ENCODE data around the gene ATAD2B.

ATAD2B gene

DNA sequence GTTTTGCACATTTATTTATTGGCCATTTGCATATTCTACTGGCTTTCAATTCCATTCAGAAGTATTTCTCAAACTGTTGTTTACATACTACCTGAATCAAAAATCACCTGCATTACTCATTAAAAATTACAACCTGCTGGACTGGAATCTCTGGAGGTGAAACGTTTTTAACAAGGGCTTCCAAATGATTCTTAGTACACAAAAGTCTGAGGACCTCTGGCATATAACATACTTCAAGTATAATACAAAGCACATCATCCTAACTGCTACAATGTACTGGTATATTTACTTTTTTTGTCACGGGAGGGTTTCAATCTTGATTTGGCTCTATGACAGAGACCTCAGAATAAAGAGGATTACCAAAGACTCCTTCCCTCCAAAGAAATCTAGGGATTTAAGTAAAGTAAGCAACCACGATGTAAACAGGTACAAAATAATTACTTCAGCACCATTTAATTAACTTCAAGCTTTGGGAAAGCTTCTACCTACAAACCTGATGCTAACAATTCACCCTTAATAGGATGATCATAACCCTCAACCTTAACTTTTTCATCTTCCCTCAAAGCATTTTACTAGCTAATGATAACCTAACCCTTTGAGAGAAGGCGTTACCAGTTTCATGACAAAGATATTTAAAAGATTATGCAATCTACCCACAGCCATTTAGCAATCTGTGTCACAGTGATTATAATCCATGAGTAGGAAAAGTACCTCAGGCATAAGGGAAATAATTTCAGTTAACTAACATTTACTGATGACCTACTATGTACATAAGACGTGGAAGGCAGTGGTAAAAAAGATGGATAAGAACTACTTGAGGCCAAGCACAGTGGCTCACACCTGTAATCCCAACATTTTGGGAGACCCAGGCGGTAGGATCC, 24.7 kb downstream of the ATAD2B start:
- Histone ChIP-seq H3K4me3 (ENCODE audit: low read length) (no peak overlapping the region), H3K36me3 (ENCODE audit: insufficient read depth, low read length) (no peaks in the 10 kb centered on the region), H3K4me1 (ENCODE audit: insufficient read depth, low read length) (peaks cover 22% of the 10 kb centered on the region), H3K27me3 (ENCODE audit: insufficient read depth, low read length) (no peaks in the 10 kb centered on the region), H2AFZ (ENCODE audit: low read depth, low read length) (no peak overlapping the region), H3K9me3 (ENCODE audit: low read length) (peaks cover 4% of the 10 kb centered on the region)

DNA sequence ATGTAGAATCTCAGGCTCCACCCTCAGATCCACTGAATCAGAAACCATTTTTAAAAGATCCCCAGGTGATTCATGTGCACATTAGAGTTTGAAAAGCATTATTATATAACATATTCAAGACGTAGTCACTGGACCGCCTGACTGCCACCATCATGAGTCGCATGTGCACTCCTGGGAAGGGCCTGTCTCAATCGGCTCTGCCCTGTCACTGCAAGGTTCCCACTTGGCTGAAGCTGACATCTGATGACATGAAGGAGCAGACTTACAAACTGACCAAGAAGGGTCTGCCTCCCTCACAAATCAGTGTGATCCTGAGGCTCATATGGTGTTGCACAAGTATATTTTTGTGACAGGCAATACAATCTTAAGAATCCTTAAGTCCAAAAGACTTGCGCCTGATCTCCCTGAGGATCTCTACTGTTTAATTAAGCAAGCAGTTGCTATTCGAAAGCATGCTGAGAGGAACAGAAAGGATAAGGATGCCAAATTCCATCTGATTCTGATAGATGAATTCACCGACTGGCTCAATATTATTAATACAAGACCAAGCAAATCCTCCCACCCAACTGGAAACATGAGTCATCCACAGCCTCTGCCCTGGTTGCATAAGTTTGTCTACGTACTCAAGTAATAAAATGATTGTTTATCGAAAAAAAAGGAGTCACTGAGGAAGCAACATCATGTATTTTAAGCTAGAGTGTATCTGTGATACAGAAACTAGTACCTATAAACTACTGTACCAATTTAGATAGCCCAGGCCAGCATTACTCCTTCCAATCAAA, 26.2 kb downstream of the ATAD2B start:
- no peak overlapping the region for H3K4me3 ChIP-seq (ENCODE audit: low read length)

GRCh38 chr2:23900133-23900532, 26.8 kb downstream of the ATAD2B start:
- no peak overlapping the region for H3K4me3 ChIP-seq (ENCODE audit: low read length)
- no peak overlapping the region for H2AFZ ChIP-seq (ENCODE audit: low read depth, low read length)
- peaks cover 20% of the 10 kb centered on the region for H3K4me1 ChIP-seq (ENCODE audit: insufficient read depth, low read length)
- H3K9me3 ChIP-seq (ENCODE audit: low read length) = peaks cover 4% of the 10 kb centered on the region
- peaks cover 3% of the 10 kb centered on the region for H3K36me3 ChIP-seq (ENCODE audit: insufficient read depth, low read length)
- no peaks in the 10 kb centered on the region for H3K27me3 ChIP-seq (ENCODE audit: insufficient read depth, low read length)

More for the DNA sequence above, 26.2 kb downstream of the ATAD2B start:
- Histone ChIP-seq H3K27me3 (ENCODE audit: insufficient read depth, low read length) (no peaks in the 10 kb centered on the region), H3K36me3 (ENCODE audit: insufficient read depth, low read length) (peaks cover 1% of the 10 kb centered on the region), H3K4me1 (ENCODE audit: insufficient read depth, low read length) (peaks cover 22% of the 10 kb centered on the region), H2AFZ (ENCODE audit: low read depth, low read length) (no peak overlapping the region), H3K9me3 (ENCODE audit: low read length) (peaks cover 4% of the 10 kb centered on the region)

- no peak overlapping the region for H2AFZ ChIP-seq (ENCODE audit: low read depth, low read length)
- no peaks in the 10 kb centered on the region for H3K9me3 ChIP-seq (ENCODE audit: low read length)
- H3K27me3 ChIP-seq (ENCODE audit: insufficient read depth, low read length) = no peaks in the 10 kb centered on the region
- no peaks in the 10 kb centered on the region for H3K4me1 ChIP-seq (ENCODE audit: insufficient read depth, low read length)
- H3K4me3 ChIP-seq (ENCODE audit: low read length) = no peak overlapping the region
- peaks cover 60% of the 10 kb centered on the region for H3K36me3 ChIP-seq (ENCODE audit: insufficient read depth, low read length)
These were observed 55.7 kb downstream of the ATAD2B start for GRCh38 chr2:23871206-23871605.

DNA sequence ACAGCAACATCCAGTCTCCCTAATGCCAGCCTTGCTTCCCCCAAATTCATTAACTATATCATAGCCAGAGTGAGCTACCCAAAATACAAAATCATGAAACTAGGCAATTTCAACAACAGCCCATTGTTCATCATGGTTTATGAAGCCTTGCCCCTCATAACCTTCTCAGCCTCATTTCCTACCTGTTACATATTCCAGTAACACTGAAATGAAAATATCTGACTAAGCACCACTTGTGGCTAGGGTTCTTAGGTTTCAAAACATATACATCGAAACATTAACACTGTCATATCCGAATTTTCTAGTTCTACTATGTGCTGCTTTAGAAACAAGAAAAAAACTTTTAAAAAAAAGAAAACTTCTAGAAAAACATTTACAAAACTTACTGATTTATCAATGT, 59.5 kb downstream of the ATAD2B start:
- Histone ChIP-seq H3K27me3 (ENCODE audit: insufficient read depth, low read length) (no peaks in the 10 kb centered on the region), H3K9me3 (ENCODE audit: low read length) (no peaks in the 10 kb centered on the region), H3K4me3 (ENCODE audit: low read length) (no peak overlapping the region), H3K36me3 (ENCODE audit: insufficient read depth, low read length) (peaks cover 56% of the 10 kb centered on the region), H3K4me1 (ENCODE audit: insufficient read depth, low read length) (no peaks in the 10 kb centered on the region), H2AFZ (ENCODE audit: low read depth, low read length) (no peak overlapping the region)

GRCh38 chr2:23862716-23863426, 64.1 kb downstream of the ATAD2B start:
- H3K36me3 ChIP-seq (ENCODE audit: insufficient read depth, low read length) = peaks cover 53% of the 10 kb centered on the region
- peaks cover 4% of the 10 kb centered on the region for H3K9me3 ChIP-seq (ENCODE audit: low read length)
- H3K4me3 ChIP-seq (ENCODE audit: low read length) = no peak overlapping the region
- H3K27me3 ChIP-seq (ENCODE audit: insufficient read depth, low read length) = no peaks in the 10 kb centered on the region
- no peaks in the 10 kb centered on the region for H3K4me1 ChIP-seq (ENCODE audit: insufficient read depth, low read length)
- H2AFZ ChIP-seq (ENCODE audit: low read depth, low read length) = no peak overlapping the region

DNA sequence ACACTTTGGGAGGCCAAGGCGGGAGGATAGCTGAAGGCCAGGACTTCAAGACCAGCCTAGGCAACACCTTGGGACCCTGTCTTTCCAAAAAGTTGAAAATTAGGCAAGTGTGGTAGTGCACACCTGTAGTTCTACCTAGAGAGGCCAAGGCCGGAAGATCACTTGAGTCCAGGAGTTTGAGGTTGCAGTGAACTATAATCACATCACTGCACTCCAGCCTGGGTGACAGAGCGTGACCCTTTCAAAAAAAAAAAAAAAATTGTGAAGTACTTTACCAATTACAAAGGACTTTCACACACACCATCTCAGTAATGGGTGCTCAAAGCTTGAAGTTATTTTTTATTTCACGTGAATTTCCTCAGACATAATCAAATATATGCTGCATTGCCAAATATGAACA, 65.0 kb downstream of the ATAD2B start:
- H3K4me1 ChIP-seq (ENCODE audit: insufficient read depth, low read length) = no peaks in the 10 kb centered on the region
- H3K27me3 ChIP-seq (ENCODE audit: insufficient read depth, low read length) = no peaks in the 10 kb centered on the region
- H3K36me3 ChIP-seq (ENCODE audit: insufficient read depth, low read length) = peaks cover 50% of the 10 kb centered on the region
- H2AFZ ChIP-seq (ENCODE audit: low read depth, low read length) = no peak overlapping the region
- H3K4me3 ChIP-seq (ENCODE audit: low read length) = no peak overlapping the region
- H3K9me3 ChIP-seq (ENCODE audit: low read length) = peaks cover 4% of the 10 kb centered on the region

- H3K4me1 ChIP-seq (ENCODE audit: insufficient read depth, low read length) = no peaks in the 10 kb centered on the region
- H3K27me3 ChIP-seq (ENCODE audit: insufficient read depth, low read length) = no peaks in the 10 kb centered on the region
- H3K36me3 ChIP-seq (ENCODE audit: insufficient read depth, low read length) = peaks cover 49% of the 10 kb centered on the region
- no peak overlapping the region for H2AFZ ChIP-seq (ENCODE audit: low read depth, low read length)
- H3K4me3 ChIP-seq (ENCODE audit: low read length) = no peak overlapping the region
- peaks cover 4% of the 10 kb centered on the region for H3K9me3 ChIP-seq (ENCODE audit: low read length)
These were observed 66.9 kb downstream of the ATAD2B start for GRCh38 chr2:23859983-23860382.

GRCh38 chr2:23859234-23859633, 67.7 kb downstream of the ATAD2B start:
- no peaks in the 10 kb centered on the region for H3K27me3 ChIP-seq (ENCODE audit: insufficient read depth, low read length)
- no peaks in the 10 kb centered on the region for H3K4me1 ChIP-seq (ENCODE audit: insufficient read depth, low read length)
- H2AFZ ChIP-seq (ENCODE audit: low read depth, low read length) = no peak overlapping the region
- H3K36me3 ChIP-seq (ENCODE audit: insufficient read depth, low read length) = peaks cover 44% of the 10 kb centered on the region
- peaks cover 4% of the 10 kb centered on the region for H3K9me3 ChIP-seq (ENCODE audit: low read length)
- no peak overlapping the region for H3K4me3 ChIP-seq (ENCODE audit: low read length)

DNA sequence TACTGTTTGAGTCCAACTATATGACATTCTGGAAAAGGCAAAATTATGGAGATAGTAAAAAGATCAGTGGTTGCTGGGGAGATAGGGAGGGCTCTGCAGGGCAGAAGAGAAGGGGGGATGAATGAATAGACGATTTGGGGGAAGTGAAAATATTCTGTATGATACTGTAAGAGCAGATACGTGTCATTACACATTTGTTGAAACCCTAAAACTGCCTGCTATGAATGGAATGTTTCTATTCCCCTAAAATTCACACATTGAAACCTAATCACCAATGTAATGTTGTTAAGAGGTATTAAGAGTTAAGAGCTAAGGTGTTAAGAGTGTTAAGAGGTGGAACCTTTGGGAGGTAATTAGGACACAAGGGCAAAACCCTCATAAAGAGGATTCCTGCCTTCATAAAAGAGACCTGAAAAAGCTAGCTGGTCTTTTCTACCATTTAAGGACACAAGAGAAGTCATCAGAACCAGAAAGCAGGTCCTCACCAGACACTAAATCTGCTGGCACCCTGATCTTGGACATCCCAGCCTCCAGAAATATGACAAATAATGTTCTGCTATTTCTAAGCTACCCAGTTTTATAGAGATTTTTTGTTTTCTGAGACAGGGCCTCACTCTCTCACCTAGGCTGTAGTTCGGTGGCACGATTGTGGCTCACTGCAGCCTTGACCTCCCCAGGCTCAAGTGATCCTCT, 76.2 kb downstream of the ATAD2B start:
- H2AFZ ChIP-seq (ENCODE audit: low read depth, low read length) = no peak overlapping the region
- H3K4me1 ChIP-seq (ENCODE audit: insufficient read depth, low read length) = no peaks in the 10 kb centered on the region
- no peaks in the 10 kb centered on the region for H3K27me3 ChIP-seq (ENCODE audit: insufficient read depth, low read length)
- peaks cover 9% of the 10 kb centered on the region for H3K36me3 ChIP-seq (ENCODE audit: insufficient read depth, low read length)
- no peak overlapping the region for H3K4me3 ChIP-seq (ENCODE audit: low read length)
- peaks cover 4% of the 10 kb centered on the region for H3K9me3 ChIP-seq (ENCODE audit: low read length)

DNA sequence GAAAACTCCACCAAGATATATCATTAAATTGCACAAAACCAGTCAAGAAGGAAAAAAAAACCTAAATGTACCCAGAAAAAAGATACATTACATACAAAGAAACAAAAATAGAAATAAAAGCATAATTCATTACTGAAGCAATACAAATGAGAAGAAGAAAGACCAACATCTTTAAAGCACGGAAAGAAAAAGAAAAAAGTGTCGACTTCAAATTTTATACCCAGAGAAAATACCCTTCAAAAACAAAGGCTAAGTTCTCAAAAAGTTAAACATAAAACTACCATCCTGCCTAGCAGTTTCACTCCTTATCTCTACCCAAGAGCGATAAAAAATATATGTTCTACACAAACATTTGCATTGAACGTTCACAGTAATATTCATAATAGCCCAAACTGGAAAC, 82.0 kb downstream of the ATAD2B start:
- Histone ChIP-seq H3K4me3 (ENCODE audit: low read length) (no peak overlapping the region), H3K27me3 (ENCODE audit: insufficient read depth, low read length) (no peaks in the 10 kb centered on the region), H3K36me3 (ENCODE audit: insufficient read depth, low read length) (peaks cover 3% of the 10 kb centered on the region), H3K4me1 (ENCODE audit: insufficient read depth, low read length) (no peaks in the 10 kb centered on the region), H2AFZ (ENCODE audit: low read depth, low read length) (no peak overlapping the region), H3K9me3 (ENCODE audit: low read length) (peaks cover 6% of the 10 kb centered on the region)

- no peaks in the 10 kb centered on the region for H3K4me1 ChIP-seq (ENCODE audit: insufficient read depth, low read length)
- H2AFZ ChIP-seq (ENCODE audit: low read depth, low read length) = no peak overlapping the region
- peaks cover 6% of the 10 kb centered on the region for H3K9me3 ChIP-seq (ENCODE audit: low read length)
- no peaks in the 10 kb centered on the region for H3K27me3 ChIP-seq (ENCODE audit: insufficient read depth, low read length)
- no peak overlapping the region for H3K4me3 ChIP-seq (ENCODE audit: low read length)
- peaks cover 6% of the 10 kb centered on the region for H3K36me3 ChIP-seq (ENCODE audit: insufficient read depth, low read length)
These were observed 83.6 kb downstream of the ATAD2B start for GRCh38 chr2:23843051-23843976.
